Measurements from ENCODE around the gene GRIK4. TPM values are rescaled to one million over a fixed set of nuclear protein-coding genes. Genes with fewer than 3 reads are reported as not detected.

GRIK4 gene
- total RNA-seq, 1 experiment from 2014 or later: not detected

- Histone ChIP-seq H3K36me3 (ENCODE audit: low read depth) (no peaks in the 10 kb centered on the region), H3K9me2 (ENCODE audit: insufficient read depth) (no peaks in the 10 kb centered on the region), H3K27me3 (ENCODE audit: insufficient read depth, low read depth) (peaks cover 90% of the 10 kb centered on the region), H3K27ac (no peak overlapping the region), H3K4me1 (replicated peaks; ENCODE audit: insufficient read depth) (no peaks in the 10 kb centered on the region), H3K9me3 (ENCODE audit: insufficient read depth, low read depth) (no peaks in the 10 kb centered on the region), H3K4me2 (no peak overlapping the region), H3K79me2 (ENCODE audit: low read depth) (no peaks in the 10 kb centered on the region), H2AFZ (no peak overlapping the region), H3F3A (ENCODE audit: insufficient read depth, low read depth) (no peaks in the 10 kb centered on the region), H4K20me1 (ENCODE audit: insufficient read depth) (no peaks in the 10 kb centered on the region), H3K4me3 (no peak overlapping the region)
- intact Hi-C loops (cut with micrococcal nuclease; ENCODE audit: unreplicated experiment): no loop called here
- TF ChIP-seq CTCF (conservative IDR thresholded peaks at IDR 0.05) (no peak), EZH2 (IDR thresholded peaks at IDR 0.05; ENCODE audit: low read depth) (no peak)
- CTCF ChIA-PET: no interaction called here
- no TSS peak for BruUV-seq (replicated peaks)
- no peak for DNase-seq
- POLR2A ChIA-PET (ENCODE audit: unreplicated experiment): no interaction called here
These were observed 96.5 kb downstream of the GRIK4 start for GRCh38 chr11:120608061-120608460.

DNA sequence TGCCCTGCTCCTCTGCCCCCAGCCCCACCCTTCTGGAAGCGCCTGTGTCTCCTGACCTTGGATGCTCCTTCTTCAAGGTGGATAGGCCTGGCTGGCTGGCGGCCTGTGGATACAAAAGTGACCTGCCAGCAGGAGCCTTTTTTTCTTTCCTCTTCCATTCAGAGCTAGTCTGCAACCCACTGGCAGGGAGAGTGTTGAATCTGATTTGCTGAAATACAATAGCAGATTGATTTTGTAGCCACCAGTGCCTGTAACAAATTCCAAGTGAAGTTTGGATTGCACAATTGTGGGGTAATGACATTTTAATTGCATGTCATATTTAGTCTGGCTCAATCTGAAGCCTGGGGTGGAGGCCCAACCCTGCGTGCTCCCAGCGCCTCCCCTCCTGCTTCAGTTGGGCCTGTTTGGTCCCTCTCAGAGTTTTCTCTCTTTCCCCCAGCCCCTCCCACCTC is 97.2 kb downstream of the GRIK4 start:
- H3K79me2 ChIP-seq (ENCODE audit: low read depth): no peaks in the 10 kb centered on the region
- DNase-seq: no peak
- no peaks in the 10 kb centered on the region for H3F3A ChIP-seq (ENCODE audit: insufficient read depth, low read depth)
- H3K36me3 ChIP-seq (ENCODE audit: low read depth): no peaks in the 10 kb centered on the region
- intact Hi-C loops (cut with micrococcal nuclease; ENCODE audit: unreplicated experiment): no loop called here
- H3K4me3 ChIP-seq: no peak overlapping the region
- H3K27ac ChIP-seq: no peak overlapping the region
- no peak overlapping the region for H3K4me2 ChIP-seq
- CTCF ChIA-PET: no interaction called here
- no peaks in the 10 kb centered on the region for H3K4me1 ChIP-seq (replicated peaks; ENCODE audit: insufficient read depth)
- POLR2A ChIA-PET (ENCODE audit: unreplicated experiment): no interaction called here
- no TSS peak for BruUV-seq (replicated peaks)
- H3K9me2 ChIP-seq (ENCODE audit: insufficient read depth): no peaks in the 10 kb centered on the region
- peaks cover 90% of the 10 kb centered on the region for H3K27me3 ChIP-seq (ENCODE audit: insufficient read depth, low read depth)
- H2AFZ ChIP-seq: no peak overlapping the region
- TF ChIP-seq CTCF (conservative IDR thresholded peaks at IDR 0.05): no peak
- TF ChIP-seq EZH2 (IDR thresholded peaks at IDR 0.05; ENCODE audit: low read depth): no peak
- no peaks in the 10 kb centered on the region for H3K9me3 ChIP-seq (ENCODE audit: insufficient read depth, low read depth)
- no peaks in the 10 kb centered on the region for H4K20me1 ChIP-seq (ENCODE audit: insufficient read depth)

DNA sequence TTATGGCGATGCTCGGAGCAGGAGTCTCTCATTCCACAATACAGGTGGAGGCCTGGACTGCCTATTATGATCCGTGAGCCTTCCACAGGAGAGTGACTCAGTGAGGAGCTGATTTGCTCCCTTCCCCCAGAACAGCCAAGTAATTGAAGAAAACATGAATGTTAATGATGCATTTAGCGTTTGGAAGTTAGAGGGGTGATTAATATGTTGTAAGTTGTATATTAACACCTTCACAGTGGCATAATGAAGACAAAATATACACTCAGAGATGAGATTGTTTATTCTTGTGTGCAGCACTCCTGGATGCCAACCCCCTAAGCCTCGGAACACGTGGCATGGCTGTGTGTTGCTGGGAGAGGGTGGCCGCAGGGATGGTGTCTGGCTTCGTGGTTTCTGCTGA is 98.6 kb downstream of the GRIK4 start:
- Histone ChIP-seq H3K9me2 (ENCODE audit: insufficient read depth) (no peaks in the 10 kb centered on the region), H4K20me1 (ENCODE audit: insufficient read depth) (no peaks in the 10 kb centered on the region), H3K27ac (no peak overlapping the region), H3K9me3 (ENCODE audit: insufficient read depth, low read depth) (no peaks in the 10 kb centered on the region), H3F3A (ENCODE audit: insufficient read depth, low read depth) (no peaks in the 10 kb centered on the region), H3K4me1 (replicated peaks; ENCODE audit: insufficient read depth) (no peaks in the 10 kb centered on the region), H3K79me2 (ENCODE audit: low read depth) (no peaks in the 10 kb centered on the region), H3K36me3 (ENCODE audit: low read depth) (no peaks in the 10 kb centered on the region), H3K4me3 (no peak overlapping the region), H3K4me2 (no peak overlapping the region), H3K27me3 (ENCODE audit: insufficient read depth, low read depth) (peaks cover 89% of the 10 kb centered on the region), H2AFZ (no peak overlapping the region)
- no peak for TF ChIP-seq CTCF (conservative IDR thresholded peaks at IDR 0.05)
- no peak for TF ChIP-seq EZH2 (IDR thresholded peaks at IDR 0.05; ENCODE audit: low read depth)
- DNase-seq: no peak
- no TSS peak for BruUV-seq (replicated peaks)
- intact Hi-C loops (cut with micrococcal nuclease; ENCODE audit: unreplicated experiment): no loop called here
- CTCF ChIA-PET: no interaction called here
- POLR2A ChIA-PET (ENCODE audit: unreplicated experiment): no interaction called here
